Femur (tissue), 1 donor: ENCODE data around the gene TUBGCP6.

Source experiments
- DNase-seq: peaks from one replicate; pipeline ENCODE4 v3.0.0-alpha.2; 2017

The TUBGCP6 gene

DNA sequence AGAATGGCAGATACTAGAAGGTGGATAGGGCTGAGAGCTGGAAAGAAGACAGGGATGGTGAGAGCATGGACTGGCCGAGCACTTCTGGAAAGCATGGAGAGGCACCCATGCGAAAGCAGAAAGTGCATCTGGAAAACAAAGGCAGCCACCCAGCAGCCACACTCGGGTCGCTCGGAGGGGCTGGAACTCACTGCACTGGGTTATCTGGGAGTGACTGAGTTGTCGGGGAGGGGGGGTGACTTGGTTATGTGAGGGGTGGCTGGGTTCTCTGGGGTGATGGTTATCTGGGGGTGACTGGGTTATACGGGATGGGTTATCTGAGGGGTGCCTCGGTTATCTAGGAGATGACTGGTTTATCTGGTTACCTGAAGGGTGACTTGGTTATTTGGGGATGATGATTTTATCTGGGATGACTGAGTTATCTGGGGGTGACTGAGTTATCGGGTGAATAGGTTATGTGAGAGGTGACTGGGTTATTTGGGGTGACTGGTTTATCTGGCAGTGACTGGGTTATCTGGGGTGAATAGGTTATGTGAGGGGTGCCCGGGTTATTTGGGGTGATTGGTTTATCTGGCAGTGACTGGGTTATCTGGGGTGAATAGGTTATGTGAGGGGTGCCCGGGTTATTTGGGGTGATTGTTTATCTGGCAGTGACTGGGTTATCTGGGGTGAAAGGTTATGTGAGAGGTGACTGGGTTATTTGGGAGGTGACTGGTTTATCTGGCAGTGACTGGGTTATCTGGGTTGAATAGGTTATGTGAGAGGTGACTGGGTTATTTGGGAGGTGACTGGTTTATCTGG lies 76.9 kb downstream of the TUBGCP6 start:
- DNase-seq: peak; percentile 10
